Keratinocyte (primary cell): ENCODE results near the gene LELP1. TPM values are rescaled to one million over a fixed set of nuclear protein-coding genes. Genes with fewer than 3 reads are reported as not detected.

Experiments
- DNase-seq: peaks from one replicate; pipeline ENCODE4 v3.0.0-alpha.2; 2011; ENCODE audit warnings: low read depth, missing footprints, low spot score
- FAIRE-seq: peaks from 2 replicates; lab custom pipeline; 2011; peaks lifted over from hg19 to GRCh38; lab: Jason Lieb, UNC
- H2AFZ ChIP-seq: 2 replicates; pipeline ENCODE4 v1.6.0; 2012; ENCODE audit warnings: low read length, control low read depth, inconsistent platforms; ENCODE audit not compliant: control insufficient read depth
- H3K27ac ChIP-seq: 2 replicates; pipeline ENCODE4 v1.5.1; 2011; ENCODE audit warnings: low read length; ENCODE audit not compliant: control insufficient read depth, insufficient read depth
- H3K27me3 ChIP-seq: 3 replicates; pipeline ENCODE4 v1.6.0; 2011; ENCODE audit warnings: low read length; ENCODE audit not compliant: control insufficient read depth, insufficient read depth; ENCODE audit errors: extremely low read depth
- H3K36me3 ChIP-seq, 2 experiments: 2 replicates in 1 of 2; 3 replicates in 1 of 2; pipeline ENCODE4 v1.5.1; 2011; ENCODE audit warnings: low read length in 2 of 2, mild to moderate bottlenecking in 1 of 2; ENCODE audit not compliant: control insufficient read depth in 2 of 2, insufficient read depth in 2 of 2; ENCODE audit errors: extremely low read depth in 1 of 2
- H3K4me1 ChIP-seq: 3 replicates; pipeline ENCODE4 v1.5.1; 2011; ENCODE audit warnings: low read length; ENCODE audit not compliant: control insufficient read depth, insufficient read depth; ENCODE audit errors: extremely low read depth
- H3K4me2 ChIP-seq: 3 replicates; pipeline ENCODE4 v1.6.0; 2011; ENCODE audit warnings: low read depth, low read length; ENCODE audit not compliant: control insufficient read depth, insufficient read depth; ENCODE audit errors: extremely low read depth
- H3K4me3 ChIP-seq, 3 experiments: fragments of 200-600 bp in 1 of 3; sonication (generic) in 1 of 3; 2 replicates in 2 of 3; 3 replicates in 1 of 3; pipeline ENCODE4 v1.5.1; 2011 to 2016; ENCODE audit warnings: low read length in 3 of 3, mild to moderate bottlenecking in 3 of 3, control low read depth in 2 of 3, inconsistent platforms in 1 of 3, low read depth in 1 of 3, mixed read lengths in 1 of 3, mixed run types in 1 of 3, moderate library complexity in 1 of 3; ENCODE audit not compliant: control insufficient read depth in 2 of 3, insufficient read depth in 2 of 3; ENCODE audit errors: extremely low read depth in 1 of 3
- H3K79me2 ChIP-seq: 2 replicates; pipeline ENCODE4 v1.6.0; 2012; ENCODE audit warnings: low read length; ENCODE audit not compliant: control insufficient read depth, insufficient read depth
- H3K9ac ChIP-seq: 3 replicates; pipeline ENCODE4 v1.6.0; 2011; ENCODE audit warnings: low read length; ENCODE audit not compliant: control insufficient read depth, insufficient read depth; ENCODE audit errors: extremely low read depth
- H3K9me1 ChIP-seq: 3 replicates; pipeline ENCODE4 v1.6.0; 2011; ENCODE audit warnings: low read length; ENCODE audit not compliant: control insufficient read depth, insufficient read depth; ENCODE audit errors: extremely low read depth
- H3K9me3 ChIP-seq: 2 replicates; pipeline ENCODE4 v1.5.1; 2012; ENCODE audit warnings: low read depth, low read length; ENCODE audit not compliant: control insufficient read depth
- H4K20me1 ChIP-seq: 3 replicates; pipeline ENCODE4 v1.6.0; 2011; ENCODE audit warnings: low read length; ENCODE audit not compliant: control insufficient read depth, insufficient read depth; ENCODE audit errors: extremely low read depth
- EZH2 ChIP-seq: IDR thresholded peaks from one replicate; pipeline ENCODE4 v1.6.1; 2012; ENCODE audit warnings: inconsistent platforms, mild to moderate bottlenecking, low read length, moderate library complexity
- dilution Hi-C: fragments of 300-500 bp; cut with MboI; formaldehyde crosslinking; loops from one replicate; pipeline ENCODE4 v1.7.0; 2020; ENCODE audit warnings: low sequenced_read_pairs; ENCODE audit not compliant: extremely low pct_ligation_motif_present
- polyA plus RNA-seq, 5 experiments: library from polyadenylated mRNA; depleted of rRNA in 3 of 5; stranded (reverse) in 3 of 5; stranded (forward) in 1 of 5; unstranded in 1 of 5; fragments of >200 nt; gene quantifications; 1 replicate in 1 of 5; 2 replicates in 3 of 5; 3 replicates in 1 of 5; pipeline versions ENCODE4 v1.2.1 to v1.2.3, GENCODE V29; 2011 to 2012; ENCODE audit warnings: missing spikeins in 2 of 5, low read depth in 1 of 5, low replicate concordance in 1 of 5
- TF ChIP-seq, protein P1 (sequence below), 3 experiments: IDR thresholded peaks in 1 of 3; conservative IDR thresholded peaks in 1 of 3; optimal IDR thresholded peaks in 1 of 3; 2 replicates in 2 of 3; 3 replicates in 1 of 3; pipeline versions ENCODE3 to v1.5.1; 2011; ENCODE audit warnings: low read length in 3 of 3, mild to moderate bottlenecking in 3 of 3, moderate library complexity in 2 of 3, control low read depth in 1 of 3, inconsistent platforms in 1 of 3; ENCODE audit not compliant: insufficient read depth in 2 of 3; ENCODE audit errors: extremely low read depth in 1 of 3

The LELP1 gene
- polyA plus RNA-seq, 1 donor (not counting 4 experiments of a cell fraction or from before 2014, with no cell fraction given): not detected

DNA sequence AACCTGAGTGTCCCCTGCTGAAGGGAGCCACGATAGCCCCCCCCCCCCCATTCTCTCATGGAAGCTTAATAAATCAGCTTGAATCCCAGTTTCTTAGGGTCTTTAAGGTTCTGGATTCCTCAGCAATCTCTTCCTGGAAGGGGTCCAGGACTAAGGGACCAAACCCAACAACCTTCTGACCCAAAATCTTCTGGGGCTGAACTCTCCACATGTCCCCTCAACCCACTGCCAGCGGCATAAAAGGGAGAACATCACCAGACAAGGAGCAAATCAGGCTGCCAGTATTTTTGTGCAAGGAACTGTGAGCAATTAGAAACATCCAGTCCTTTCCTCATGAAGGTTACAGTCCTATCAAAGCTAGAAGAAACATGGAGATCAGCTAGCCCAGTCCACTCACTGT, 43.6 kb downstream of the LELP1 start:
- no peaks in the 10 kb centered on the region for H3K4me1 ChIP-seq
- no peak for FAIRE-seq

DNA sequence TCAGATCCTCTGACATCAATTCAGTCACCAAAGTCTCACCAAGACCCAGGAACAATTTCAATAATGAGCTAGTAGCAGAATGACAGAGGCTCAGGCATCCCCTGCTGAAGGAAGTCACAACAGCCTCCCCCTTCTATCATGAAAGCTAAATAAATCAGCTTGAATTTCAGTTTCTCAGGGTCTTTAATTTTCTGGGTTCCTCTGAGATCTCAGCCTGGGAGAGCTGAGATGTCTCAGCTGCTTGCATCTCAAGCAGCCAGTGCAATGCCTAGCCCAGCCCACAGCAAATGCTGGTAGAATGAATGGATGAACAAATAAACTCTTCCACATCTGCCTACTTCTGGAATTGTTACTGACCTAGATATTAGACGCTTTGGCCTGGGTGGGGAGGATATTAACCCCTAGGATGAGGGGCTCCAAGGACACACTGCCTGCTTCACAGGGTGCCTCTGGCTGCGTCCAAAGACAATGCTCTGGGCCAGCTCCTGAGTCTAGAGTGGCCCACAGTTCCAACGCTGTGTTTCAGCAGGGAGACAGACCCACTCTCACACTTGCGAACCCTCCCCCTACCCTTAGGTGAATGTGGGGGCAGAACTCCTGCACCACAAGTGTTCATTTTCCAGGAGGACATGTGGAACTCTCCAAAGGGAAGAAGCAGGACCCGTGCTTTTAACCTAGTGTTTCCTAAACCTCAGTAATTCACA, 45.1 kb downstream of the LELP1 start:
- TF ChIP-seq, protein P1, sequence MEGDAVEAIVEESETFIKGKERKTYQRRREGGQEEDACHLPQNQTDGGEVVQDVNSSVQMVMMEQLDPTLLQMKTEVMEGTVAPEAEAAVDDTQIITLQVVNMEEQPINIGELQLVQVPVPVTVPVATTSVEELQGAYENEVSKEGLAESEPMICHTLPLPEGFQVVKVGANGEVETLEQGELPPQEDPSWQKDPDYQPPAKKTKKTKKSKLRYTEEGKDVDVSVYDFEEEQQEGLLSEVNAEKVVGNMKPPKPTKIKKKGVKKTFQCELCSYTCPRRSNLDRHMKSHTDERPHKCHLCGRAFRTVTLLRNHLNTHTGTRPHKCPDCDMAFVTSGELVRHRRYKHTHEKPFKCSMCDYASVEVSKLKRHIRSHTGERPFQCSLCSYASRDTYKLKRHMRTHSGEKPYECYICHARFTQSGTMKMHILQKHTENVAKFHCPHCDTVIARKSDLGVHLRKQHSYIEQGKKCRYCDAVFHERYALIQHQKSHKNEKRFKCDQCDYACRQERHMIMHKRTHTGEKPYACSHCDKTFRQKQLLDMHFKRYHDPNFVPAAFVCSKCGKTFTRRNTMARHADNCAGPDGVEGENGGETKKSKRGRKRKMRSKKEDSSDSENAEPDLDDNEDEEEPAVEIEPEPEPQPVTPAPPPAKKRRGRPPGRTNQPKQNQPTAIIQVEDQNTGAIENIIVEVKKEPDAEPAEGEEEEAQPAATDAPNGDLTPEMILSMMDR (optimal IDR thresholded peaks at IDR 0.05 in 1 of 3, IDR thresholded peaks at IDR 0.05 in 1 of 3, conservative IDR thresholded peaks at IDR 0.05 in 1 of 3; ENCODE audit: extremely low read depth in 1 of 3, insufficient read depth in 2 of 3, low read length in 3 of 3): no peak
- TF ChIP-seq EZH2: no peak
- Histone ChIP-seq H3K27ac (no peak overlapping the region), H3K4me2 (no peak overlapping the region), H4K20me1 (no peaks in the 10 kb centered on the region), H3K9me3 (no peaks in the 10 kb centered on the region), H3K36me3 (no peaks in the 10 kb centered on the region), H3K4me3 (no peak overlapping the region), H3K4me1 (no peaks in the 10 kb centered on the region), H3K9me1 (no peaks in the 10 kb centered on the region), H2AFZ (no peak overlapping the region), H3K79me2 (no peaks in the 10 kb centered on the region), H3K9ac (no peak overlapping the region), H3K27me3 (peaks cover 4% of the 10 kb centered on the region)
- no peak for DNase-seq
- dilution Hi-C loops: no loop called here
- FAIRE-seq: no peak

More for the DNA sequence above, 43.6 kb downstream of the LELP1 start:
- H3K9me1 ChIP-seq: no peaks in the 10 kb centered on the region
- no peak overlapping the region for H3K4me3 ChIP-seq
- no peak overlapping the region for H3K9ac ChIP-seq
- DNase-seq: no peak
- peaks cover 4% of the 10 kb centered on the region for H3K27me3 ChIP-seq
- no peak overlapping the region for H2AFZ ChIP-seq
- no peaks in the 10 kb centered on the region for H3K9me3 ChIP-seq
- no peak overlapping the region for H3K27ac ChIP-seq
- dilution Hi-C loops: no loop called here
- H3K36me3 ChIP-seq: no peaks in the 10 kb centered on the region
- TF ChIP-seq EZH2: no peak
- TF ChIP-seq, protein P1 (optimal IDR thresholded peaks at IDR 0.05 in 1 of 3, IDR thresholded peaks at IDR 0.05 in 1 of 3, conservative IDR thresholded peaks at IDR 0.05 in 1 of 3; ENCODE audit: extremely low read depth in 1 of 3, insufficient read depth in 2 of 3, low read length in 3 of 3): no peak
- H3K79me2 ChIP-seq: no peaks in the 10 kb centered on the region
- H4K20me1 ChIP-seq: no peaks in the 10 kb centered on the region
- H3K4me2 ChIP-seq: no peak overlapping the region
